COR-L47 (cell line): ENCODE results near the gene LPO.

ENCODE experiments used
- DNase-seq: peaks from one replicate; lab custom pipeline; 2025; lab: John Stamatoyannopoulos, UW

LPO gene

DNA sequence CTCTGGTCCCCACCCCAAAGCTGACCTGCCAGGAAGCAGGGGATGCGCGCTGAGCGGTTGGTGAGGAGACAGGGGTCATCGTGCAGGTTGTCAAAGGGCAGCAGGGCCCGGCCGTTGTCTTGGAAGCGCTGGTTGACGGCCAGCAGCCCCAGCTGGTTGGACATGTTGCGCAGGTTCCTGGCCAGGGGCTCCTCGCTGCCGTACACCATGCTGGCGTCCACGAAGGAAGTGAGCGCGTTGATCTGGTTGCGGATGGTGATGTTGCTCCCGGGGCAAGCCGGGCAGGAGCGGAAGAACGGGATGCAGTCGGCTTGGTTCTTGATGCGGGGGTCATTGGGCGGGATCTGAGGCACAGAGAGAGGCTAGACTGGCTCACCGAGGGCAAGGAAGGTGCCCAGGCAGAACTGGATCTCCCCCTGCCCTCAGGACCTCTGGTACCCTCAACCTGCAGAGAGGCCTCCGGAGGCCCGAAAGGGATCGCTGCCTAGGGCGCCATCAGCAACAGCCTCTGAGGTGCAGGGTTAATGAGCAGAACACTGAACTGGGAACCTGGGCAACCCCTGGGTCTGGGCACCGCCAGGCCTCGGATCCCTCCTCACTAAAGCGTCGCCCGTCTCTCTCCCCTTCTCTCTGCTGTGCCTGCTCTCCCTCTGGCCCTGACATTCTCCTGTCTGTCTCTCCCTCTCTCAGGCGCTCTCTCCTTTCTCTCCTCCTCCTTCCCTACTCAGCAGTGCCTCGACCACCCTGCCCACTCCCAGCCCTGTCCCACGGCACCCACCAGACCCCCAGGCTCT, 39.6 kb downstream of the LPO start:
- DNase-seq = no peak

DNA sequence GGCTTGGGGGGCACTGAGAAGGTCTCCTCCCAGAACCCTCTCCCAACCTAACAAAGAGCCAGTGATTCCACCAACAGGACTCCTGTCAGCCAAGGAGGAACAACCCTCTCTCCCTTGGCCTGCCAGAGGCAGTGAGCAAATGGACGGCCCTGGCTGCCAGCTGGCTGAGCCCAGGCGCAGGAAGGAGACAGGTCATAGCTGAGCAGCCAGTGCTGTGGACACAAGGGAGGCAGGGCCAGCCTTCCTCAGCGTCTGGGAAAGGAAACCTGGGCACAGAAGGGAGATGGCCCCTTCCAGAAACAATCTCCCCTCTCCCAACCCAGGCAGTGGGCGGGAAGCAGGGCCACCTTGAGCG, 40.3 kb downstream of the LPO start:
- DNase-seq = no peak

DNA sequence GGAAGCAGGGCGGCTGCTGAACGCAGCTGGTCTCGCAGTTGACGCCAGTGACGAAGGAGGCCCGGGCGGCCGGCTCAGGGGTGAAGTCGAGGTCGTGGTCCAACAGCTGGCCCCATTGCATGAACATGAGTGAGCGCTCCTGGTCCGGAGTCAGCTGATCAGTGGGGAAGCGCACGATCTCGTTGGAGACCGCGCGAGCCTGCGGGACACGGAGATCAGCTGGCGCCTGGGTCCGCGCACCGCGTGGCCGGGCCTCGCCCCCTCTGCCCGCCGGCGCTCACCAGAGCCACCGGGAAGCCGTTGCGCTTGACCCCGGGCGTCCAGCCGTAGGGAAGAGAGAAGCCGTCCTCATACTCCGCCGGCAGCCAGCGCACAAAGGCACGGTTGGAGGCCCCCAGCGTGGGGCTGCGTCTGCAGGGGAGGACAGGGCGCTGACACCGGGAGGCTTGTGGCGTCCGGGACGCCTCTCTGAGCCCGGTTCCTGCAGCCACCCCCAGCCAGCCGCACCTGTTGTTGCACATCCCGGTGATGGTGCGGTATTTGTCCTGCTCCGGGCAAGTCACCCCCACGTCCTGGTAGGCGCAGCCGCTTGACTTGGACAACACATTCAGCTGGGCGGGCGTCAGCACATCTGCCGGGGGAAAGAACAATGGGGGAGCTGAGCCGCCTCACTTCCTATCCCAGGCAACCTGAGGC, 40.8 kb downstream of the LPO start:
- peak; percentile 12 for DNase-seq

DNA sequence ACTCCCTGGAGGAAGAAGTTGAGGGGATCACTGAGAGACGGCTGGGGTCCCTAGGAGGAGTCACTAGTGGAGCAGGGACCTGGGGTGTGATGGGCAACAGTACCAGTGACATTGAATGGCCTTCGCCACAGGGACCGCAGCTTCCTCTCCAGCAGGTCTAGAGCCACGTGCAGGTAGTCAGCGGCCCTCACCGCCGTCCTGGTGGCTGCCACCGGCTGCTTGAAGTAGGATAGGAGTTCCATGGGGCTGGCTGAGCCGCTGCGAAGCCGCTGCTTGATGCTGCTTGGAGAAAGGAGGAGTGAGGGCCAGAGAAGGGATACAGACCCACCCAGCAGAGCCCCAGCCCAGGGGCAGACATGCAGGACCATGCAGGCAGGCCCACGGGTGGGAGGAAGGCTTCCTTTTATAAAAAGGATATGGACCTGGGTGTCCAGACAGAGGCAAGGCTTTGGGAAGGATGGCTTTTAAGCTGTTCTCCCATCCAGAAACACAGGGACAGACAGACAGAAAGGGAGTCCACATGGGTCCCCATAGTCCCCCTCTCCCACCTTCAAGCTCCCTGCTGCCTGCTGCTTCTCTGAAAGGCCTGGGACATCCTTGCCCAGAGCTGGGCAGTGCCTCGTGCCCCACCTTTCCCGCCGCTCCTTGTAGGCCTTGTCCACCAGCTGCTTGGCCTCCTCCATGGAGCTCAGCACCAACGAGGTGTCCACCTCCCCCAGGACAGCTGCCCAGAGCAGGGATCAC, 41.5 kb downstream of the LPO start:
- DNase-seq = no peak

DNA sequence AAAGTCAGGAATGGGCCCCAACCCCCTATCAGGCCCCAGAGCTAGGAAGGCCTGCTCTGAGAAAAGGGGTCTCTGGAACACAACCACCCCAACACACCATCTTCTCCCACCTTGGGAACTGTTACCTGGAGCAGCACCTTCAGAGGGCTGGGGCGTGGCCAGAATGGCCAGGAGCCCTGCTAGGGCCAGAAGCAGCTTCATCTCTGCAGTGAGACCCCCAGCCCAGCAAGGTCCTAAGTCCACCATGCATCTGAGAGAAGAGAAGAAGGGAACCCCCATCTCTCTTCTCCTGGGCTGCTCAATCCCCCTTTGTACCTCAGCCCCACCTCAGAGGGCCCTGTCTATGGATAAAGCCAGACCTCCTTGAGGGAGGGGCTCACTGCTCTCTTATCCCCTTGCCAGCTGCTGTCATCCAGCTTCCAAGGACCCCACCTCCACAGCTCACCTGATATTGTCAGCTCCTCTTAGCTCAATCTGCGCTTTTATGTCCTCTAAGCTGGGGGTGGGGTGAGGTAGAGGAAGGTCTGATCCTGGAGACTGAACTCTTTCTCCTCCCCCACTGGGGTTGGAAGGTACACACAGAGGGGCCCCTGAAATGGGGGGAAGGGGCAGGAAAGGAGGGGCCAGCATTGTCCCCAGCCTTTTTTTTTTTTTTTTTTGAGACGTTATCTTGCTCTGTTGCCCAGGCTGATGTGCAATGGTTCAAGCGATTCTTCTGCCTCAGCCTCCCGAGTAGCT, 42.3 kb downstream of the LPO start, which contains the start of gene MPO:
Gene MPO (minus strand): TSS at position 456 of the 738 bp plus-strand sequence. CDS start 177 bp downstream, at position 279.
- DNase-seq = no peak

DNA sequence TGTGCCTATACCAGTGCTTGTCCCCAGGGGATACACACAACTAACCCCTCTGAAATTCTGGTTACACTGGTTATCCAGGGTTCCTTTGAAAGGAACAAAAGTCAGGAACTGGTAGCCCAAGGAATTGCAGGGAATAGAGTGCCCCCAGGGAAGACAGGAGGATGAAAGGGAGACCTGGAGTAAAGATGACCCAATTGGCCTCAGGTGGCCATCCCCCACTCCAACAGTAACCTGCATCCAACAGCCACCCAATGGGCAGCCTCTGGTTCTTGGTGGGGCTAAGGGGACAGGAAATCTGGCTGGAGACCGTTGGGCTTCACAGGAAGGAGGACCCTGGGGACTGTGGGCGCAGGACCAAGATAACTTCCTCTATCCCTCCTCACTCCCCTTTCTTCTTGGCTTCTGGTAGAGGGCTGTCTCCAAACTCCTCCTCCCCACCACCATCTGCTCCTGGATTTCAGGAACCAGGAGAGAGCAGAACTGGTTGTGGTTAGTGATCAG, 43.2 kb downstream of the LPO start:
- DNase-seq = no peak

DNA sequence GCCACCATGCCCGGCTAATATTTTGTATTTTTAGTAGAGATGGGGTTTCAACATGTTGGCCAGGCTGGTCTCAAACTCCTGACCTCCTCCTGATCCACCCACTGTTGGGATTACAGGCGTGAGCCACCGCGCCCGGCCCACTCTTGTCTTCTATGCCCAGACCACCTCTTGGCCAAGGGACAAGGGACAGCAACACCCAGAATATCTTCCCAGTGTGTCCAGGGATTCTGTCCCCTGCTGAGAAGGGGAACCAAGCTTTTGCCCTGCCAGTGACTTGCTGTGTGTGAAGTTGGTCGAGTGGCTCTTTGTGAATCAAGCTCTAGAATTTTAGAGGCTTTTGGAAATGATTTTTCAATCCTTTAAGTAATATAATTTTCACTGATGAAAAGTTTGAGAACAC, 44.1 kb downstream of the LPO start:
- no peak for DNase-seq

DNA sequence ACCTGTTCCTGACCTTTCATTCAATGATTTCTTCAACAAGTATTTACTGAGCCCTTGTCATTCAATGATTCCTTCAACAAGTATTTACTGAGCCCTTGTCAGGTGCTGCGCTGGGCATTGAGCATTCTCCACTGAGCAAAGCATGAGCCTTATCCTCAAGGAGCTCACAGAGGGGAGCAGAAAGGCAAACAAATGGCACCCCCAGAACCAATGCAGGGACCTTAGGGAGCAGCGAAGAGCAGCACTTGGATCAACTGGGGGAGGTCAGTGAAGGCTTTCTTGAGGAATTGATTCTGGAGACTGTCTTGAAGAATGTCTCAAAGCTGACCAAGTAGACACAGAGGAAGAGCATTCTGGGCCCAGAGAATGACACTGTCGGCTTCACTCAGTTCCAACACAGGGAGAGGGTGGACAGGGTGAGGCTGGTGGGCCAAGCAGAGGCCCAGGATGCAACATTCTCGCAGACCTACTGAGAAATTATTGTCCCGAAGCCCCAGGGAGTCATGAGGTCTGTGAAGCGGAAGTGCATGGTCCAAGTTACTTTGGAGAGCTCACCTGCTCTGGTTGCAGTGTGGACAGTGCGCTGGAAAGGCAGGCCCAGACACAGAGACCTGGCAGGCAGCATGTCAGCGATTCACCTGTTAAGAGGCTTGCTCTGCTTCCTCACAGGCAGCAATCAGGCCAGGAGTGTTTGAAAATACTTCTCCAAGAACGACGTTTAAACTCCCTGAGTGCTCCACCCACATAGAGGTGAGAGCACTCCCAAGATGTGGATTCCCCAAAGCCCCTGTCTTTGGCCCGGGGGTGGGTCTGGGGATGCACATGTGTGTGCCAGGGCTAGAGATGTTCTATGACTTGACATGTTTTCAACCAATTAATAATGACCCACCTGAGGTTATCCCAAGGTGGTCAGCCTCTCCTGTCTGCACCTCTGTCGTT, 45.6 kb downstream of the LPO start:
- no peak for DNase-seq

DNA sequence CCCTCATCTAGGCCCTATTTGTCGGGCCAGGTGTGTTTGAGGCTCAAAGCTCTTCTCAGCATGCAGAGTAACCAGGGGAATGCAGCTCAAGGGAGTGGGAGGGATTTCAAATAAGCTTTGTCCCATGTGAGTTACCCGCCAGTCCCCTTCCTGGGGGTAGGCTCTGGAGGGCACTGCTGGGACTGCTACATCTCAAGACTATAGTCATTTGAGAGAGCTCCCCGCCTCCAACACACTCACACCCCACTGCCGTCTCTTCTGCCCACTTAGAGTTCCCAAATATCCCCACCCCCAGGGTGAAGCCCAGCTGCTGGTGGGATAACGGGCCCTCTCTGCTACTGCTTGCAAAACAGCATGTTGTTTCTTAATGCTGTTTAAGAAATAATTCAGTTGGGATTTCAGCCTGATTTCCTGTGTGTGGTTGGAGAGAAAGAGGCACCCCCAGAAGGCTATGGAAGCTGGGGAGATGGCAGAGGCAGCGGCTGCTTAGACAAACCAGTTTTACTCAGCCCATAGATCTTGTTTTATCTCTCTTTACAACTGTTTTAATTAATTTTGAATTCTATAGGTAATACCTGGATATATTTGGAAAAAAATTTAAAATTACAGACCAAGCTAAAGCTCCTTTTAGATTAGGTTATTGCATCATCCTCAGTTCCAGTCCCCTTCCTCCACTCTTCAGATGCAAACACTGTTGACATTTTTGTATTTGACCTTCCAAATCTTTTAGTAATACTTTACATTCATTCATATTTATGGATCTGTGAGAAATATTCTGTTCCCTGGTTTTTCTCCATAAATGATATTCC, 46.4 kb downstream of the LPO start:
- DNase-seq = no peak

DNA sequence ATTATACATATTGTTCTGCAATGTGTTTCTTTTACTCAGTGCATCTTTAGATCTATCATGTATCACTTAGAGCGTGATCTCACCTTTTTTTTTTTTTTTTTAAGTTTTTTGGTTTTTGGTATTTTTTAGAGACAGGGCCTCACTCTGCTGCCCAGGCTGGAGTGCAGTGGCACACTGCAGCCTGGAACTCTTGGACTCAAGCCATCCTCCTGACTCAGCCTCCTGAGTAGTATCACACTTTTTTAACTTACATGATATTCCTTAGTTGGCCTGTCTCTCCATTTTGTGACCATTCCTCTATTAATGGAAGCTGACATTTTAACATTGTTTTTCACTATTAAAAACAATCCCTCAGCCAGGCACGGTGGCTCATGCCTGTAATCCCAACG, 47.0 kb downstream of the LPO start:
- DNase-seq = no peak

DNA sequence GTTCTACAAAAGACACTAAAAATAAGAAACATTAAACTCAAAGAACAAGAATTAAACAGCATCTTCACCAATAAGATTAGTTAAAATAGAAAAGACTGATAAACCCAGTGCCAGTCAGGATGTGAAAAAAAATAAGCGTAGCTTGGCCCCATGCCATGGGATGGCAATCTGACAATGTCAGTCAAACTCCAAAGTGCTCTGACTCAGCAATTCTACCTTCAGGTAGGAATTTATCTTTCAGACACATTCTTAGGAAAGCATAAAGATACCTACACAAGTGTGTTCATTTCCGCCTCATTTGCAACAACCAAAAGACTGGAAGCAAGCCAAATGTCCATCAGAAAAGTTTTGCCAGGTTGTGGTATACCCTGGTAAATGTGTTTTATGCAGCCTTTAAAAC, 51.5 kb downstream of the LPO start:
- DNase-seq = no peak

DNA sequence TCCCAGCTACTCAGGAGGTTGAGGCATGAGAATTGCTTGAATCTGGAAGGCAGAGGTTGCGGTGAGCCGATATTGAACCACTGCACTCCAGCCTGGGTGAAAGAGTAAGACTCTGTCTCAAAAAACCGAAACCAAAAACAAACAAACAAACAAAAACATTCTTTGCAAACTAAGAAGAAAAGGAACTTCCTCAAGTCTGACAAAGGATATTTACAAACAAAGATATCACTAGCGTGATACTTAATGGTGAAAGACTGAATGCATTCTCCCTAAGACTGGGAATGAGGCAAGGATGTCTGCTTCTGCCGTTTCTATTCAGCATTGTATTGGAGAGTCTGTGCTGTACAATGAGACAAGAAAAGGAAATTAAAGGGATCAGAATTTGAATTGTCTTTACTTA, 52.9 kb downstream of the LPO start:
- no peak for DNase-seq

DNA sequence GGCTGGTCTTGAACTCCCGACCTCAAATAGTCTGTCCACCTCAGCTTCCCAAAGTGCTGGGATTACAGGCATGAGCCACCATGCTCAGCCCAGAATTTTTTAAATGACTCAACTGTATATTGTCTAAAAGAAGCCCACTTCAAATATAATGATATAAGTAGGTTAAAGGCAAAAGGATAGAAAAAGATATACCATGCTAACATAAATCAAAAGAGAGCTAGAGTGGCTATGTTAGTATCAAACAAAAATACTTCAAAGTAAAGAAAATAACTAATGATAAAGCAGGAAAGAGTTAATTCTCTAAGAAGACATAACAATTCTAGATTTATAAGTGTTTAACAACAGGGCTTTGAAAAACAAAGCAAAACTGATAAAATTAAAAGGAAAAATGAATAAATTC, 55.6 kb downstream of the LPO start:
- no peak for DNase-seq

DNA sequence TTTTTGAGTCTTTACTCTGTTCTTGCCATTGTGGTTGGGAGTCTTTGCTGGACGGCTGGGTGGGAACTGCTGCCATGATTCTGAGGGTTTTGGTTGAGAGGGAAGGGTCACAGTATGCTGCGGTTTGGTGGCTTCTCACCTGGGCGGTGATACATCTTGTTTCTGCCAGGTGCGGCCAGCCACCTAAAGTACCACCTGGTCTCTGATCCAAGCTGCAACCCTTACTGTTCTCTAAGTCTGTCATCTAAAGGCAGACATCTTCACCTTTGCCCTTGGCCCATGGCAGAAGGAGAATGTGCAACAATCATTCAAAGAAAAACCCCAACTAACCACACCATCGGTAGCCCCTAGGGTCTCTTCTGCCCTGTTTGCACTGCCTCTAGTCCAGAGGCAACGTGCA, 62.0 kb downstream of the LPO start:
- DNase-seq = no peak

DNA sequence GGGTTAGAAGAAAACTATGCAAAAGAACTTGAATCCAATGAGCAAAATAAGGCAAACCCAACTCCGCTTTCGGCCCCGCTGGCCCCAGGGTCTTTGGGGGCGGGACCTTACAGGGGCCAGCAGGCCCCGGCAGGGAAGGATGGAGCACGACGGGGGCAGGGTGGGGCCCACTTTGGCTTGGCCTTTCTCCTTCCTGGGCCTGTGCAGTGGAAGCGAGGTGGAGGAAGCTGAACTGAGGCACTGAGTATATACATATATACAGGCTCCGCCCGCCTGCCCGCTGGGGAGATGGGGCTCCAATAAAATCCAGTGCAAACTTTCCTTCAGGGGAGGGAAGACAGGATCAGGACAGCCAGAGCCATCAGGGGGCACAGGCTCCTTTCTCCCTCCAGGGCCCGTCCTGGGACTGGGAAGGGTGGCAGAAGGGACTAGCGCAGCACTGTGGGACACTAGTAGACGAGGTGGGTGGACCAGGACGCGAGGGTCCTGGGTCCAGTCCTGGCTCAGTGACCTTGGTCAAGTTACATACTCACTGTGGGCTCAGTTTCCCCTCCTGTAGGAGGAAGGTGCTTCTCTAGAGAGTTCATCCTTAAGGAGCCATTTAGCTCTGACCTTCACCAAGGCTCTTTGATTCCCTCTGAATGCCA, 63.2 kb downstream of the LPO start:
- DNase-seq = no peak

DNA sequence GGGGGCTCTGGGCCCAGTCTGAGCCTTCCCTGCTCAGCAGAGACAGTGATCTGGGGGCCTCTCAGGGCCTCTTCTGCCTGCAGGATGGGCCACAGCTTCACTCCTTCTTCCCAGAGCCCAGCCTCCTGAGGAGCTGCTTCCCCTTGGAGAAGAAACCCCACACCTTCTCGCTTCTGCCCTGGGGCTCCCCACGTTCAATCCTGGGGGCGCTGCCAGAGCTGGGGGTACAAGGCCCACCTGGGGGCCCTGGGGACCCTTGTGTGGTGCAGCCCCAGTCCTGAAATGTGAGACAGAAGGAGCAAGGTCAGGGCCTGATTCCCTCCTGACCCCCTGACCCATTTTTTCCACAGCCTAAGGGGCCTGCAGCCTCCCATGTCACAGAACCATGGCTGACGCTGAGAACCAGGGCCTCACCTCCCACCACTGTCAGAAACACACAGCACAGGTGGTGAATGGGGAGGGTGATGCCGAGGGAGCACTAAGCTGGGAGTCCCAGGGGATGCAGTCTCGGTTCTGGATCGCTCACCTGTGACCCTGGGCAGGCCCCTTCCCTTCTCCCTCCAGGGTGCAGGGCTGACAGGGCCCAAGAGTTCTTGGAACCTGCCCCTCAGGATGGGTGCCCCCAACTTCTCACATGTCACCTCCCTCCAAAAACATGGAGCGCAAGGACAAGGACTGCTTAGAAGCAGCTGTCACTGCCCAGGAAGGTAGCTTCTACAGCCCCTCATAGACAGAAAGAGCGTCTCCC, 64.0 kb downstream of the LPO start:
- no peak for DNase-seq

DNA sequence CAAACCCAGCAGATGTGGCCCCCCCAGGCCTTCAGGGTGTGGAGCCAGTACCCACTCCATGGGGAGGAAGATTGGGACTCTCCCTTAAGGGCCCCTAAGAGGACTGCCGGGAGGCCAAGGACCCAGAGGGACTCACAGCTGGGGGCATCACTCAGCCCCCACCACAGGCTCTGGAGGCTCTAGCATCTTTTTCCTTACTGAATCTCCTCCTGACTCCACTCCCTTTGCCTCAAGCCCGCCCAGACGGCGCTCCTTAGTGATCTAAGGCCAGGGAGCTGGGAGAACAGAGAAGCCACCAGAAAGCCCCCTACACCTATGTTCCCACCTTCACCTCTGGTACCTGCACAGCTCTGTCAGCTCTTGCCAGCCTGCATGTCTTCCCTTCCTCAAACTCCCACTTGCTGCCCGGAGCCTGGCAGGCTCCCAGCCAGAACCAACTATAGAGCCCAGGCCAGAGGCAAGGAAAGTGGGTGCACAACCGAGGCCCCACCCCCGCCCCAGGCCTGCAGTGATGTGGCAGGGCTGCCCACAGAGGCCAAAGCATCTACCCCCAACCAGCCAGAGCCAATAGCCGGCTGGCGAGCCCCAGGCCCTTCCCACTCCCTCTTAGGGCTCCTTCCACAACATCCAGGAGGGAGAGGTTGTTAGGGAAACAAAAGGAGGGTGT, 64.7 kb downstream of the LPO start:
- no peak for DNase-seq
